ENCODE data around the gene SBF2.

Gene SBF2

GRCh38 chr11:9823439-9823838 lies 470.6 kb downstream of the SBF2 start:
- DNase-seq (ENCODE audit: low read depth in 1 of 2, low spot score in 1 of 2), result no peak

DNA sequence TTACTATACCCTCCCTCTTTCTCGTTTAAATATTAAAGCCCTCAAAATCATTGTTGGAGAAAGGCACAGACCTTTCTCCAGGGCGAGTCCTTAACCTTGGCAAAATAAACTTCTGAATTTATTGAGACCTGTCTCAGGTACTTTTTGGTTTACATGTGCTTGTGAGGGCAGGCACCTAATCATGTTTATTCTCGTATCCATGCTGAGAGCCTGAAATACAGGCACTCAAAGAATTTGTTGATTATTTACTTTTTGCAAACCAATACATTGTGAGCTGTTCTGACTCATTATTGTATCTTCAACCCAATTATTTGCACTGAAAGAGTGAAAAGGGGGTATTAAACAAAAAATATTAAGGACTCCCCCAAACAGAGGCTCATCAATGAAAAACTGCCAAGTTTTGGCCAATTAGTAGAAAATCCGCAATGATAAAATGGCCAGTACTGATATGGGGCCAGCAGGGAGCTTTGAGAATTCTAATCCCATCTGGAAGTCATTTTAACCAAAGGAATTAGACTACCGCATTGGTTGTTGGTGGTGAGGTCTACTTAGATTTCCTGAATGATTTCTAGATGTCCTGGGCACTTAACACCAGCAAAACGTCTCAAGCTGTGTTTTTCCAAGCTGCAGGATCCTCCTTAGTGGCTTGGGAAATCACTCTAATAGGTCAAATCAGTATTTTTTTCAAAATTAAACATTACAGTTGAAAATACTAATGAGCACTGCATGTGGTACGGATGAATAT lies 472.8 kb downstream of the SBF2 start:
- no peak for DNase-seq (ENCODE audit: low read depth in 1 of 2, low spot score in 1 of 2)

DNA sequence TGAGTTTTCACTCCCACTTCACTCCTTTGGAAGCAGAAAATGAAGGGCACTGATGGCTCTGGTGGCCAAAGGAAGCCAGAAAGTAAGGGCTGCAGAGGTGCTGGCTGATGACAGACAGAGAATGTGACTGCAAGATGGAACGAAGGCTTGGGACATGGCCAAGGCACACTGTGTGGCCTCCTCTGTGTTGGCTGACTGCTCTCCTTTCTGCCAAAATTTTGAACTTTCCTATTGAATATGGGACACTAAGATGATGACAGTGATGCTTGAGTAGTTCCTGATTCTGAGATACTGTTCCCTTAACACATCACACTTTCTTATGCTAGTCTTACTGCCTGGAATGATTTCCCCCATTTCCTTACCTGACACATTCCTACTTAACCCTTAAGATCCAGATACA lies 473.8 kb downstream of the SBF2 start:
- DNase-seq (ENCODE audit: low read depth in 1 of 2, low spot score in 1 of 2), result no peak

DNA sequence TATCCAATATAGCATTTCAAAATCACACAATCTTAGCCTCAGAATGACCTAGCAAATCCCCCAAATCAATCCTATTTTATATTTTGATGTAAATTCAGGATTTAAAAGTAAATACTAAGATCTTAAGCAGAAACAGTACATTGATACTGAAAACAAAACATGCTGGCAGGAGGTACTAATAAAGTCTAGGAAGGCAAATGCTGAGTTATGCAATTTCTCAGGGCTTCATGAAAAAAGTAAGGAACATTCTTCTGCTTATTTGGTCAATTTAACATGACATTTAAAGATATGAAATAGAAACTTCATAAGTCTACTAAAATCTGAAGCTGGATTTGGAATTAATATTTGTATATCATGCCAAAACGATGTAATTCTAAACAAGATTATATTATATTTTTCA lies 476.8 kb downstream of the SBF2 start:
- DNase-seq (ENCODE audit: low read depth in 1 of 2, low spot score in 1 of 2), result no peak

DNA sequence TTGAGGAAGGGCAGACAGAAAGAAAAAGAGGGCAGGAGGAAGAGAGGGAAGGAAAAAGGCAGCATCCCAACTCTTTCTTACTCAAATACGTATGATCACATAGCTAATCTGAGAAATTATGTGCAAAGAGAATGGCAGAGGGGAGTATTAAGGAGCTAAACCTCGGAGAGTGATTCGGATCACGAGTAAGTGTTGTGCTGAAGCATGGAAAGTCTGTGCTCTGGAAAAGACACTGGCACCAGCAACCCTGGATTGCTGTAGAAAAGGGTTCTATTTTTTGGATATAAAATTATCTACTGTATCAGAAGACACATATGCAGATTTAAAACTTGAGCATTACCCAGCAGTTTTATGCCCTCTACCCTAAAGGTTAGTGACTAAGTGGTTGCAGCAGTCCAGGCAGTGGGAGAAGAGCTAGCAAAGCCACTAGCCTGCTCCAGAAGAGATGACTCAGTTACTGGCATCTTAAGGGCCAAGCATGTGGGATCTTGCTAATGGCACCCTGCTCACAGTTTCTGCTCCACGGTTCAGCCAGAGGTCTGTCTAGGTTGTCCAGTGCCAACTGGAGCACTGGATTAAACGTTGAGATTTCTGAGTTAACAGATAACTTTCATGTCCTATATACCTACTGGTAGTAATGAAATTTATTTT lies 478.4 kb downstream of the SBF2 start:
- DNase-seq (ENCODE audit: low read depth in 1 of 2, low spot score in 1 of 2), result no peak

- no peak for DNase-seq (ENCODE audit: low read depth in 1 of 2, low spot score in 1 of 2)
These were observed 479.9 kb downstream of the SBF2 start for GRCh38 chr11:9814108-9814507.

DNA sequence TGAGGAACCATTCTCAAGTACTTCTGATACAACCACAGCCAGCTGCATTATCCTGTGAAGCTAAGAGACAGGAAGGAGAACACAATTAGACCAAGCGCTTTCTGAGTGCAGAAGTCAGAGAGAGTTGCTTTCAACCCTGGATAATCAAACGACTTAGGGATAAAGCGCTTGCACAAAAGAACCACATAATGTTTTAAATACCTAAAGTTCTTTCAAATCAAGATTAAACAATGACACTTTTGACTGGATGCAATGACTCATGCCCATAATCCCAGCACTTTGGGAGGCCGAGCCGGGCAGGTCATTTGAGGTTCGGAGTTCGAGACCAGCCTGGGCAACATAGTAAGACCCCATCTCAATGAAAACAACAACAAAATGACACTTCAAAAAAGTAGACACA lies 485.1 kb downstream of the SBF2 start:
- DNase-seq (ENCODE audit: low read depth in 1 of 2, low spot score in 1 of 2), result no peak

DNA sequence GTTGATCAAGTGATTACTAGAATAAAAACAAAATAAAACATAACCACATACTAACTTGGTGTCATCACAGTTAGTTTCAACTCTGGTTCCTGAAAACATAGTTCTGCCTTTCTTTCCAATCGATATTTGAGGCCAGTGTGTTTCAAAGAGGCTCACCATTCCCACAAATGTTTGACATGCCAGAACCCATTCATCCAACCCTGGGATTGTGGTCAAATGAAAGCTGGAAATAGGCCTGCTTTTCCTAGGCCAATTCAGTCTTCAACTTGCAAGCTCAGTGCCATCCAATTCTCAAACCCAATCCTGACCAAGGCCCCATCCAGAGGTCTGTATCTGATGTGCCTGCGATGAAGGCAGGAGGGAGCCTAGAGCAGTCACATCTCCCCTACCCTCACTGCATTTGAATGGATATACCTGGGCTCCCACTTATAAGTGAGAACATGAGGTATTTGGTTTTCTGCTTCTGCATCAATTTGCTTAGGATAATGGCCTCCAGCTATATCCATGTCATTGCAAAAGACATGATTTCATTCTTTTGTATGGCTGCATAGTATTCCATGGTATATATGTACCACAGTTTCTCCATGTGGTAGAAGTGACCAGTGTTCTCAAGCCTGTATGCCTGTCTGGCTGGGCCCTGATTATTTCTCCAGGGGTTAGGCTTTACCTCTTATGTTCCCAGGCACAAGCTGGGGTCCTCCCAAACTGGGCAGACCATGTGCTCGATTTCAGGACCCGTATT lies 486.9 kb downstream of the SBF2 start:
- no peak for DNase-seq (ENCODE audit: low read depth in 1 of 2, low spot score in 1 of 2)

DNA sequence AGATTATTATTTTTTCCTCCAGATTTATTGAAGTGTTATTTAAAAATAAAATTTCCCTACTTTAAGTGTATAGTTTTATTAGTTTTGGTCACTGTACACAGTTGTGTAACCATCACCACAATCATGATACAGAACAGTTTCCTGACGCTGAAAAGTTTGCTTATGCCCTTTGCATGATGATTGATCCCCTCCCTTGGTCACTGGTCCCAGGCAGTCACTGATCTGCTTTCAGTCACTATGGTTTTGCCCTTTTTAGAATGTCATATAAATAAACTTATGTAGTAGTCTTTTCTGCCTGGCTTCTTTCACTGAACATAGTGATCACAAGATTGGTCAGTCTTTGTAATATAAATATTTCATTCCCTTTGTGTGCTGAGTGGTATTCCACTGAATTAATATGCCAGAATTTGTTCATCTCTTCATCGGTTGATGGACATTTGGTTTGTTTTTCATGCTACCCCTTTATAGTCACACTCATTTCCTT lies 489.6 kb downstream of the SBF2 start:
- no peak for DNase-seq (ENCODE audit: low read depth in 1 of 2, low spot score in 1 of 2)

- no peak for DNase-seq (ENCODE audit: low read depth in 1 of 2, low spot score in 1 of 2)
These were observed 490.2 kb downstream of the SBF2 start for GRCh38 chr11:9803685-9804418.

- no peak for DNase-seq (ENCODE audit: low read depth in 1 of 2, low spot score in 1 of 2)
These were observed 491.6 kb downstream of the SBF2 start for GRCh38 chr11:9802291-9802861.

DNA sequence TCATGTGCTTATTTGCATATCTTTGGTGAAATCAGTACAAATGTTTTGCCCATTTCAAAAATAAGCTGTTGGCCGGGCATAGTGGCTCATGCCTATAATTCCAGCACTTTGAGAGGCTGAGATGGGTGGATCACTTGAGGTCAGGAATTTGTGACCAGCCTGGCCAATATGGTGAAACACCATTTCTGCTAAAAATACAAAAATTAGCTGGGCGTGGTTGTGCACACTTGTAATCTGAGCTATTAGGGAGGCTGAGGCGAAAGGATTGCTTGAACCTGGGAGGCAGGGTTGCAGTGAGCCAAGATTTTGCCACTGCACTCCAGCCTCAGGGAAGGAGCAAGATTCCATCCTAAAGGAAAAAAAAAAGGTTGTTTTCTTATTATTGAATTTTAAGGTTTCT lies 494.1 kb downstream of the SBF2 start:
- no peak for DNase-seq (ENCODE audit: low read depth in 1 of 2, low spot score in 1 of 2)

DNA sequence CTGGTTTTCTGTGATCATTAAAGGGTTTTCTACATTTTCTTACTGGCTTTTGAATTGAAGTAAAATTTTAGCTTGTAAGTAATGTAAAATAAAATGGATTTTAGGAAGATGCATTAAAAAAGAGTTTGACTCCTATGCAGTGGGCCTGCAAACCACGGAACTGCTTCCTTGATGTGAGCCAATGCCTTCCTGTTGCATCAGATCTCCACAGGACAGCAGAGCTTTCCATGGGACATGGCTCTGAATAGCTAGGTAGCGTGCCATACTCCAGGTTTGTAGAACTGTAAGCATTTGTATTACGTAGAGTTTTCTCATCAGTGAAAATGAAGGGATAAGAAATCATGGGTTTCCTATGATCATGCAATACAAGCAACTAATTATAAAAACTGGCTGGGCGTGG lies 496.7 kb downstream of the SBF2 start:
- DNase-seq (ENCODE audit: low read depth in 1 of 2, low spot score in 1 of 2), result no peak

DNA sequence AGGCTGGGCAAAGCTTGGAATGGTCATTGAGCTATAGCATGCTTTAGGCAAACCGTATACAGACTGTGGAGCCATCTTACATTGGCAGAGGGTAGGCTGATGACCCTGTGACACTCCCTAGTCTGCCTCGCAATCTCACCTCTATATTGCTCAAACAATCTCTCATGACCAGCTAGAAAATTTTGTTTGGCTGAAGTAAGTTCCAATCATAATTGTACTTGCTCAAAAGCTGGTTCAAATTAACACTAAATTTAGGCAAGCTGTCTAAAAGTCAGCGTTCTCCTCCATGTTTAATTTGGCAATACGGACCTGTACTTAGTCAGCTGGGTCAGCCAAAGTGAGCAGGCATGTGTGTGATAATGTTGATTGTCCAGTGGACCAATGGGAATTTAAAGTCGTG lies 497.2 kb downstream of the SBF2 start:
- no peak for DNase-seq (ENCODE audit: low read depth in 1 of 2, low spot score in 1 of 2)

- DNase-seq (ENCODE audit: low read depth in 1 of 2, low spot score in 1 of 2), result no peak
These were observed 497.8 kb downstream of the SBF2 start for GRCh38 chr11:9796266-9796665.

GRCh38 chr11:9790703-9791102 lies 503.3 kb downstream of the SBF2 start:
- DNase-seq (ENCODE audit: low read depth in 1 of 2, low spot score in 1 of 2), result no peak

DNA sequence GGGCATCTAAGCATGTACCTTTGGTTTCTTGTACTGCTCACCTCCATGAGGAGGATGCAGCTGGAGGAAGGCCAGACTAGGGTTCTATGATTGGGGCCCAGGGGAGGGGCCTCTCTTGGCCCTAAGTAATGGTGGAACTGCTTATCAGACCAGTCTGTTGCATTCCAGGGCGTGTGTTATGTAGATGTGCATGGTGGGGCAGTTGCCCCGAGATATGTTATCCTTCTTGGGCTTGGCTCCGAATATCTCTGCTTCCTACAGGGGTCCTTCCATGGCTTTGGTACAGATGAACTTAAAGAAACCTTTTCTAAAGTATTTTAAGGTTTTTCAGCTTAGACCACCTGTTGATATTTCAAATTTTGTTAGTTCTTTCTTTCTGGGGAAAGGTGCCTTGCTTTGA lies 504.1 kb downstream of the SBF2 start:
- no peak for DNase-seq (ENCODE audit: low read depth in 1 of 2, low spot score in 1 of 2)

- DNase-seq (ENCODE audit: low read depth in 1 of 2, low spot score in 1 of 2), result no peak
These were observed 506.0 kb downstream of the SBF2 start for GRCh38 chr11:9787981-9788521.

DNA sequence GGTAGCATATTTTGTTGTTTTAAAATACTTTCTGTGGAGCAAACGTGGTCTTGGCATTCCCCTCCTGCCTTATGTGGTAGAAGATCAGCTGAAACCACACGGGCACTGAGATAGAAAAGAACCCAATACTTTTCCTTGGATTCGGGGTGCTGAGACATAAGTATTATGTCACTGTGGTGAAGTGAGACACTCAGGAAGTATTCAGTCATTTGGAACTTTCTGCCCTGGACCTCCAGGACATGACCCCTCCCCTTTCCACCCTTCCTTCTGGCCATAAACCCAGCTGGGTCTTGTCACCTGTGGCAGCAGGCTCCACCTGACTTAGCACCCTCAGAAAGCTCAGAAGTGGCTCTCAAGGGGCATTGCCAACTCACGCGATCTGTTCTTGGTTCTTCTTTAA lies 506.8 kb downstream of the SBF2 start:
- no peak for DNase-seq (ENCODE audit: low read depth in 1 of 2, low spot score in 1 of 2)

- no peak for DNase-seq (ENCODE audit: low read depth in 1 of 2, low spot score in 1 of 2)
These were observed 509.3 kb downstream of the SBF2 start for GRCh38 chr11:9784602-9785315.
